ENCODE results near the gene MXRA5. TPM values are rescaled to one million over a fixed set of nuclear protein-coding genes. Genes with fewer than 3 reads are reported as not detected.

Gene MXRA5
- total RNA-seq, 1 donor from 2014 or later = 7.0 TPM

GRCh38 chrX:3320471-3321046 lies 25.9 kb downstream of the MXRA5 start:
- Histone ChIP-seq H3K4me1 (no peaks in the 10 kb centered on the region), H3K27me3 (ENCODE audit: low read depth) (no peaks in the 10 kb centered on the region), H3K36me3 (no peaks in the 10 kb centered on the region), H3K27ac (no peak overlapping the region), H3K4me3 (no peak overlapping the region), H3K9me3 (no peaks in the 10 kb centered on the region)
- intact Hi-C loops (cut with DNase I) = no loop called here
- DNase-seq (no peak), ATAC-seq (no peak)
- no peak for TF ChIP-seq CTCF (IDR thresholded peaks at IDR 0.05)

- intact Hi-C loops (cut with DNase I) = no loop called here
- no peaks in the 10 kb centered on the region for H3K4me1 ChIP-seq
- no peaks in the 10 kb centered on the region for H3K9me3 ChIP-seq
- no peak for DNase-seq
- ATAC-seq = no peak
- H3K36me3 ChIP-seq = no peaks in the 10 kb centered on the region
- no peaks in the 10 kb centered on the region for H3K27me3 ChIP-seq (ENCODE audit: low read depth)
- H3K27ac ChIP-seq = no peak overlapping the region
- H3K4me3 ChIP-seq = no peak overlapping the region
- no peak for TF ChIP-seq CTCF (IDR thresholded peaks at IDR 0.05)
These were observed 29.2 kb downstream of the MXRA5 start for GRCh38 chrX:3317191-3317718.

GRCh38 chrX:3312109-3312508 lies 34.3 kb downstream of the MXRA5 start:
- Histone ChIP-seq H3K36me3 (no peaks in the 10 kb centered on the region), H3K27ac (no peak overlapping the region), H3K27me3 (ENCODE audit: low read depth) (no peaks in the 10 kb centered on the region), H3K4me1 (no peaks in the 10 kb centered on the region), H3K4me3 (no peak overlapping the region), H3K9me3 (no peaks in the 10 kb centered on the region)
- intact Hi-C loops (cut with DNase I) = no loop called here
- no peak for ATAC-seq
- DNase-seq = no peak
- TF ChIP-seq CTCF (IDR thresholded peaks at IDR 0.05) = no peak

- no peak for DNase-seq
- H3K36me3 ChIP-seq = no peaks in the 10 kb centered on the region
- no peaks in the 10 kb centered on the region for H3K27me3 ChIP-seq (ENCODE audit: low read depth)
- H3K4me1 ChIP-seq = no peaks in the 10 kb centered on the region
- no peak overlapping the region for H3K27ac ChIP-seq
- intact Hi-C loops (cut with DNase I) = no loop called here
- no peaks in the 10 kb centered on the region for H3K9me3 ChIP-seq
- no peak for ATAC-seq
- H3K4me3 ChIP-seq = no peak overlapping the region
- TF ChIP-seq CTCF (IDR thresholded peaks at IDR 0.05) = no peak
These were observed 38.6 kb downstream of the MXRA5 start for GRCh38 chrX:3307881-3308280.

GRCh38 chrX:3299636-3300035 lies 46.8 kb downstream of the MXRA5 start:
- no peak overlapping the region for H3K27ac ChIP-seq
- intact Hi-C loops (cut with DNase I) = no loop called here
- H3K4me1 ChIP-seq = no peaks in the 10 kb centered on the region
- no peaks in the 10 kb centered on the region for H3K9me3 ChIP-seq
- H3K4me3 ChIP-seq = no peak overlapping the region
- no peak for TF ChIP-seq CTCF (IDR thresholded peaks at IDR 0.05)
- ATAC-seq = no peak
- DNase-seq = no peak
- H3K27me3 ChIP-seq (ENCODE audit: low read depth) = no peaks in the 10 kb centered on the region
- H3K36me3 ChIP-seq = no peaks in the 10 kb centered on the region

Measured in lower lobe of right lung (tissue), 2 donors.